HUES64 (cell line): Measurements from ENCODE around the gene HSP90AA1.

Experiments used
- H3K27ac ChIP-seq: 2 replicates; pipeline ENCODE4 v1.7.0; 2013; ENCODE audit warnings: low read depth, low read length, inconsistent platforms
- H3K27me3 ChIP-seq: 2 replicates; pipeline ENCODE4 v1.6.1; 2013; ENCODE audit warnings: mild to moderate bottlenecking, low read length; ENCODE audit not compliant: insufficient read depth
- H3K36me3 ChIP-seq: 2 replicates; pipeline ENCODE4 v1.6.1; 2013; ENCODE audit warnings: mild to moderate bottlenecking, low read length; ENCODE audit not compliant: insufficient read depth
- H3K4me1 ChIP-seq: 2 replicates; pipeline ENCODE4 v1.6.1; 2013; ENCODE audit warnings: mild to moderate bottlenecking, low read length, moderate library complexity; ENCODE audit not compliant: insufficient read depth
- H3K4me3 ChIP-seq: 2 replicates; pipeline ENCODE4 v1.5.1; 2013; ENCODE audit warnings: mild to moderate bottlenecking, low read length, moderate library complexity
- H3K9ac ChIP-seq: 2 replicates; pipeline ENCODE4 v1.6.1; 2013; ENCODE audit warnings: mild to moderate bottlenecking, low read depth, low read length
- H3K9me3 ChIP-seq: 2 replicates; pipeline ENCODE4 v1.6.1; 2013; ENCODE audit warnings: low read depth, low read length; ENCODE audit not compliant: insufficient read depth
- WGBS: fragments of 150-250, 120-280 bp; methylation state at CpG from one replicate; pipeline ENCODE4 v1.1.7; 2013; ENCODE audit warnings: missing lambda C conversion rate; 5-methylcytosine and 5-hydroxymethylcytosine counted together

The HSP90AA1 gene

DNA sequence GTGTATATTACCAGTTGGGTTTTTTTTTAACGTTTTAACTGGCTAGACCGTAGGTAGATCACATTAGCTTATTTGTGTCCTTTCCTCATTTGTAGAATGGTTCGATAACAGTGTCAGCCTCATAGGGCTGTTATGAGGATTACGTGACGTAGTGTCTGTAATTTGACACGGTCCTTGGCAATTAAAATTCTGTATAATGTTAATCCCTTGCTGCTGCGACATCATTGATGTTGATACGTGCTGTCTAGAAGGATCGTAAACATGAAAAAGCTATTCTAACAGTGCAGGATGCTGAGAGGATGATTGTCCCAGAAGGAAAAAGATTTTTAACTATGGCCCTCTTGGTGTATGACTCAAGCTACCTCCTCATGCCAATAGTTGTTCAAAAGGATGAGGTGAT lies 50.9 kb downstream of the HSP90AA1 start:
- no peaks in the 10 kb centered on the region for H3K9me3 ChIP-seq
- H3K27ac ChIP-seq, result no peak overlapping the region
- H3K4me3 ChIP-seq, result no peak overlapping the region
- no peak overlapping the region for H3K9ac ChIP-seq
- H3K36me3 ChIP-seq, result peaks cover 97% of the 10 kb centered on the region
- no peaks in the 10 kb centered on the region for H3K27me3 ChIP-seq
- WGBS, result 96% methylated on average over 9 of the region's 9 CpGs
- no peaks in the 10 kb centered on the region for H3K4me1 ChIP-seq

DNA sequence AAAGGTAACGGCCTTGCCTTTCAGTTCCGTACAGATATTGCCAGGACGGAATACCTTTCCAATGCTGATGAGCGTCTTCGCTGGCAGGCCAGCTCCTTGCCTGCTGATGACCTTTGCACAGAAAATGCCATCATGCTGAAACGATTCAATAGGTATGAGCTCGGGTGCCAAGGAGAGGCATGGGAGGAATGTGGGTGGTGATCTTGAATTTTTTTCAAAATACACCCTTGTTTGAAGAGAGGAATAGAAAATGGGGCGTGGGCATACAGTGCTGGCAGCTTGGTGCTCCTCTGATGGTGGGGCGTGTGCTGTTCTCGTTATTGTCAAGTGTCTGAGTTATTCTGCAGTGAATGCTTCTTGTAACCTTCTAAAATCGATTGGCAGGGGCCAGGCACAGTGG lies 52.5 kb downstream of the HSP90AA1 start:
- H3K9ac ChIP-seq, result no peak overlapping the region
- no peaks in the 10 kb centered on the region for H3K27me3 ChIP-seq
- WGBS, result 94% methylated on average over 11 of the region's 11 CpGs
- no peaks in the 10 kb centered on the region for H3K9me3 ChIP-seq
- H3K27ac ChIP-seq, result no peak overlapping the region
- H3K4me3 ChIP-seq, result no peak overlapping the region
- H3K4me1 ChIP-seq, result no peaks in the 10 kb centered on the region
- H3K36me3 ChIP-seq, result peaks cover 97% of the 10 kb centered on the region

DNA sequence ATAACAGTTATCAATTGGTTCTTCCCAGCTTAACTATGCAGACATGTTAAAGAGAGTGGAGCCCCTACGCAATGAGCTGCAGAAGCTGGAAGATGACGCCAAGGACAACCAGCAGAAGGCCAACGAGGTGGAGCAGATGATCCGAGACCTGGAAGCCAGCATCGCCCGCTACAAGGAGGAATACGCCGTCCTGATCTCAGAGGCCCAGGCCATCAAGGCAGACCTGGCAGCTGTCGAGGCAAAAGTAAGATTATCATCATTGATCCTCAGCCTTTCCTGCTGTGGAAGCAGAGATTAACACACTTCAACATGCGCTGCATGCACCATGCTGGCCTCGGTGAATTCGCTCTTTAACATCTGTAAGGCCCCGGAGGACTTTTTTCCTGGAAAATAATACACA lies 53.6 kb downstream of the HSP90AA1 start:
- Histone ChIP-seq H3K4me1 (no peaks in the 10 kb centered on the region), H3K4me3 (no peak overlapping the region), H3K27ac (no peak overlapping the region), H3K36me3 (peaks cover 97% of the 10 kb centered on the region), H3K9me3 (no peaks in the 10 kb centered on the region), H3K27me3 (no peaks in the 10 kb centered on the region), H3K9ac (no peak overlapping the region)
- WGBS, result 93% methylated on average over 13 of the region's 13 CpGs
